HG03280 (cell line): ENCODE results near the gene SPAG4.
A peak's percentile ranks its signal among the peaks of the same experiment; 100 is the strongest.

ENCODE experiments used
- ATAC-seq: cut with Tn5 transposase; IDR thresholded peaks from one replicate; pipeline ENCODE4 v1.9.1; 2021; ENCODE audit warnings: mild to moderate bottlenecking, moderate library complexity; ENCODE audit not compliant: unreplicated experiment

Gene SPAG4

GRCh38 chr20:35598899-35599775, 16.5 kb upstream of the SPAG4 start:
- ATAC-seq = no peak

- ATAC-seq = no peak
Measured at GRCh38 chr20:35599776-35600120, 15.9 kb upstream of the SPAG4 start.

- no peak for ATAC-seq
Measured at GRCh38 chr20:35600176-35600992, 15.2 kb upstream of the SPAG4 start.

- no peak for ATAC-seq
Measured at GRCh38 chr20:35600993-35601973, 14.3 kb upstream of the SPAG4 start.

GRCh38 chr20:35601990-35602389, 13.6 kb upstream of the SPAG4 start:
- ATAC-seq = no peak

GRCh38 chr20:35602851-35603495, 12.7 kb upstream of the SPAG4 start:
- ATAC-seq = no peak

GRCh38 chr20:35603695-35604448, 11.8 kb upstream of the SPAG4 start:
- ATAC-seq = no peak

GRCh38 chr20:35604449-35604747, 11.2 kb upstream of the SPAG4 start:
- ATAC-seq = no peak

GRCh38 chr20:35606127-35606526, 9.5 kb upstream of the SPAG4 start:
- ATAC-seq = no peak

- ATAC-seq = no peak
Measured at GRCh38 chr20:35607003-35607735, 8.5 kb upstream of the SPAG4 start.

GRCh38 chr20:35610833-35611427, 4.7 kb upstream of the SPAG4 start:
- ATAC-seq = no peak

- peak; percentile 30 for ATAC-seq
Measured at GRCh38 chr20:35611482-35611881, 4.1 kb upstream of the SPAG4 start.

GRCh38 chr20:35616465-35617396, 1.1 kb downstream of the SPAG4 start:
- no peak for ATAC-seq

GRCh38 chr20:35617397-35618262, 2.0 kb downstream of the SPAG4 start:
- ATAC-seq = no peak

GRCh38 chr20:35618263-35619131, 2.9 kb downstream of the SPAG4 start:
- ATAC-seq = no peak
